RCC 7860 (cell line): ENCODE results near the gene SP3.
A peak's percentile ranks its signal among the peaks of the same experiment; 100 is the strongest.

ENCODE experiments used
- DNase-seq: peaks from one replicate; pipeline ENCODE4 v3.0.0-alpha.2; 2015; ENCODE audit warnings: low spot score
- FAIRE-seq: peaks from 2 replicates; lab custom pipeline; 2012; peaks lifted over from hg19 to GRCh38; lab: Jason Lieb, UNC

The SP3 gene

DNA sequence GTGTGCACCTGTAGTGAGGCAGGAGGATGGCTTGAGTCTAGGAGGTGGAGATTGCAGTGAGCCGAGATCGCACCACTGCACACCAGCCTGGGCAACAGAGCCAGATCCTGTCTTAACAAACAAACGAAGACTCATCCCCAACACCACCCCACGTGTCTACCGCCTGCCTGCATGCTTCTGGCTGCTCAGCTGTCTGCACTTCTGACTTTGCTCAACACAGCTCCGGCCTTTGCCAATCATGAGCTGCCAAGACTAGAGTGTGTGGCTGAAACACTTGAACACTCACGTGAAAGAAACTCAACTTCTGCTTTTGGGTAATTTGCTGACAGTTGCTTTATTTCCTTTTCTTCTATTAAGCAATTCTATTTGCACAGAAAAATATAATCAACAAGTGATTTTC lies 32.1 kb upstream of the SP3 start:
- no peak for FAIRE-seq
- no peak for DNase-seq

DNA sequence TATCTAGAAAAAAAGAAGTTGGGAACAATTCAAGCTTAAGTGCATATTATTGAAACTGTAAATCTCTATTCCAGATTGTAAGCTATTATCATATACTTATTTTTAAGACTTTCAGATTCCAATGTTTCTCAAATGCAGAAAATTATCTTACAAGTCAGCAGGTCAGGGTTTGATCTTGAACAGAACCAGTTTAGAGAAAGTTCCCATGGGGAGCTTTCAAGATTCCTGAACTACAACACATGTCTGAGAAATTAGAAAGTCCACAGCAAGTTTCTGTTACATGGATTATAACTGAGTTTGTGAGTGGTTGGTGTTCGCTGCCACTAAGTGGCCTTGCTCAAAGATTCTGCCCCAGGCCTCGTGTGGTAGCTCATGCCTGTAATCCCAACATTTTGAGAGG lies 31.6 kb upstream of the SP3 start:
- FAIRE-seq (no peak), DNase-seq (no peak)

DNA sequence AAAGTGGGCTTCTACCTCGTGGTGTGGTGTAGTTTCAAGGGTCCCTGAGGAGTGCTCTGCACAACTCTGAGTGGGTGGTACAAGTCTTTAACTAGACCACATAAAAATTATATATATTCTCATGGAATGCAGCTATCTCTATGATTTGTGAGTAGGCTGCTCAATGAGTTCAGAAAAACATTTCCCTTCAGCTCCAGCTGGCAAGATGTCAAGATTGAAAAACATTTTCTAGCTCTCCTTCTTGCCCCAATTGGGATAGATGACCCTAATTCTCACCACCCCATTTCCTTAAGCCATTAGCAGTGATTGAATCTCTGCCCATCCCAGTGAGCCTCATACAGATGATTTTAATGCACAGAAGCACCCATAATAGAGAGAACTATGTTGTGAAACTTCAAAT lies 28.3 kb upstream of the SP3 start:
- no peak for DNase-seq
- no peak for FAIRE-seq

DNA sequence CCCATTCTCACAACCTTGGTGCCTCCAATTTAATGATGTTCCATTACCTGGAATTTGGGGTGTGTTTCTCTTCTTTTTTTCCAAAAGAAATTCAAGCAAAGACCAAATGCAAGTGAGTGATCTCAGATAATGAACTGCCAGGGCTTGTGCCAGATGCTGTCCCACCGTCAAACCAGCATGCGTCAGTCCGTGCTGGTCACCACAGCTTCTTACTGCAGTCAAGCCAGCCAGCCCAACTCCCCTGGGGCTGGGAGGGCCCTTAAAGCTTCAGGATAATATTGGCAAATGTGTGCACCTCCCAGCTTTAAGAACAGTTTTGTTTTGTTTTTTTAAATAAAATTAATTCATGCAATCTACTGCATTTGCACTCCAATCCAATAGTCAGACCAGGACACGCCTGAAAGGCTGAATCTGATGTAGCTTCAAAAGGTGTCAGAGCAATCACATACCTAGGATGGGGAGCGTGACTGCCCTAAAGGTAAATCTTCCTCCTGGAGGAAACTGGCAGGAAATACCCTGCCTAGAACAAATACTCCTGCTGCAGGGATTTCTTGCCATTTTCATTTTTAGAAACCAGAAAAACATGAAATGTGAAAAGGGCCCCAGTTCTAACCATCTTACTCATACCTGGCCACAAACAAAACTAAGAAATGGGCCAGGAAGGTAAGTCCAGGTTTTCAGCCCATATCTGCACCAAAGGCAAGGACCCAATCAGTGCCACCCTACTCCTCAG lies 26.8 kb upstream of the SP3 start:
- FAIRE-seq, result no peak
- no peak for DNase-seq

DNA sequence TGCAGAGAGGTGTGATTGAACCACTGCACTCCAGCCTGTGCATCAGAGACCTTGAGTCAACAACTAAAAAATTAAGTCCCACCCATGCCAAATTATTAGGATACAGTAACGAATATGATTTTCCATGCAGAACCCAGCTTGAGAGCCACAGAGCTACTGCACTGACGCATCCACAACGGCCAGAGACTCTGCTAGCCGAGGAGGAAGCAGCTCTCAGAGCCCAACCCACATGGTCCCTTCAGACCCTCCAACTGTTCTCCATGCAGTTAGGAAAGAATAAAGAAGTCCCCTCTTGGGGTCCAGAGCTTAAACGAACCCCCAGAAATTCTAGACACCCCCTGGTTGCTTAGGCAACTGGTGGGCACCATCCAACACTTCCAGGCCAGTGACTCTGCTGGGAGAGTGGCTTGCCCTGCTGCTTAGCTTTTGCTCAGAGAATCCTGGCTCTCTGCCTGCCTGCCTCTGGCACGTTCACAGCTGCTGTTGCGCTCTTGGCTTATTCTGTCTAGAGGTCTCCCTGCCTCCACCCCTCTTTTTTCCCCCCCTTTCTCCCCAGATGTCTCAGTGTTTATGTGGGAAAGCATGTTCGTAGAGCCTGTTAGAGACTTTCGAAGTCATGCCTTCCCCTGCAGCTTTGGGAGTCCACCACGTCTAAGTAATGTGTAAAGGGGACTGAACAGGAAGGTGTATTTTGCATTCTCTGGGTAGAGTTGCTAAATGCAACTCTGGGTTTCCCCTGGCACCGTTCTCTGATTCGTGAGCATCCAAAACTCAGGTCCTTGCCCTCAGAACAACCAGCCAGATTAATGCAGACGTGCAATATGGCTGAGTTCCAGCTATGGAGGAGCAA lies 26.0 kb upstream of the SP3 start:
- FAIRE-seq, result no peak
- DNase-seq, result no peak

DNA sequence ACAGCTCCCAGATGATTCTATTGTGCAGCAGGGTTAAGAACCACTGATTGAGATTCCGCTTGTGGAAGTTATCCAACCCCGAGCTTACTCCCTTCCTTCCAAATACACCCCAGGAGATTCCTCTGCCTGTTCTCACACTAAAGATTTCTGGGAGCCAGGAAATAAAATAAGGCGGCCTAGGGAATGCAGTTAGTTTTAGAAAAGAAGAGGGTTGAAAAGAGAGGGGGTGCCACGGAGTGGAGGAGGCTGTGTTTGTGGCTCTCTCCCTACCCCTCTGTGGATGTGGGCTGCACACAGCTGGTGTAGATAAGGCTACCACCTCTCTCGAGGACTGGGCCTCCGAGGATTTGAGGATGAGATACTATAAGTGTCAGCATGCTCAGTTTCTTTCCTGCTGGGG lies 25.1 kb upstream of the SP3 start:
- no peak for DNase-seq
- no peak for FAIRE-seq

DNA sequence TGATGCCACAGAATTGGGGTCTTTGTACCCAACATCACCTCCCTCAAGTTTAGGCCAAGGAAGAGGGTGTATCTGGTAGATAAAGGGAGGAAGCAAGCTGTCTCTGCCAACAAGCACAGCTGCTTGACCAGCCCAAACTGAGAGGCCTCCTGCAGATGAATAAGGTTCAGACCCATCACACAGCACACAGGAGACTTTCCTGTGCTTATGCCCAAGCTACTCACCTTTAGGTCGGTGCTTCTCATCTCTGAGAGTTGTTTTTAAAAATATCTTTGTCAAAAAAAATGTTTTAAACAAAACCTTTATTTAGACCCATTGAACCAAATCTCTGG lies 24.7 kb upstream of the SP3 start:
- no peak for DNase-seq
- no peak for FAIRE-seq

DNA sequence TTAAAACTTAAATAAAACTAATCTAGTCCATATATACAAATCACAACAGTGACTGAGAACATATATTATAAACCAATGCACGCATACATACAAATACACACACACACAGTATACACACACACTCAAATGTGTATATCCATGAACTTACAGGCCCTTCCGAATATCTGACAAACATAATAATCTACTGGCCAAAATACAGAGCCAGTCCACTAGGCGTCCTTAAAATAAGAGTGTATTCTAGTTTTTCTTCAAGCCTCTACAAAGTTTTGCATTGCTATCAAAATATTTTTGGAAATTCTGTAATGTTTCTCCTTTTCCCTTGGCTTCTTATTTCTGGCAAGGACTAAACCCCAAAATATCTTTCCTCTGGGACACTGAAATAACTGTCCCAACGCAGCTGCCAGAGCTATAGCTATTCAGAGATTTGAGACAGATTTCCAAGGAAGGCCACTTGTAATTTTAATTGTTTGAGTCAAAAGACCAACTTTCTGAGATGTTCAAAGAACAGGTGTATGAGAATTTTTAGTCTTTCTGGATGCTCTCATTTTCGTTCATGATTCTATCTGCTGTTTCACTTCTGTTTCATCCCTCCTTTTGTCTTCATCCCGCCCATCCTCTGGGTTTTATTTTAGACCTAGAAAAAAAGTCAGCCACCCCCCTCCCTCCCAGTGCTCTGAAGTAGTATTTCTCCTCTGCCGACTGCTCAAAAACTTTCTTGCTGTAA lies 24.1 kb upstream of the SP3 start:
- DNase-seq (no peak), FAIRE-seq (no peak)

DNA sequence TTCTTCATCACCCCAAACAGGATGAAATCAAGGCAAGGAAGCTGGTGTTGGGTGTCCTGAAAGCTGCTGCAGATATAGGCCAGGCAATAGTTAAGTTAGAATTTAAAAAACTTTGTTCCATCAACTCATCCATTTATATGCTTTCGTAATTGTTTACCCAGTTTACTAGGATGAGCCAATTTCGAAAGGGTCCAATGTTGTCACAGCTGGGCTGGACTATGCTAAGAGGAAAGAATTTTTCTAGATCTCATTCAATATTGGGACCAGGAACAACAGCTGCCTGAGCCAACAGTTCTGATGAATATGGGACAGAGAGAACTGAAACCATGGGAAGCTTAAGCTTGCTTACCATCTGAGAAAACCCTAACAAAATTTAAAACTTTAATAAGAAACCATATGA lies 21.6 kb upstream of the SP3 start:
- no peak for DNase-seq
- no peak for FAIRE-seq

DNA sequence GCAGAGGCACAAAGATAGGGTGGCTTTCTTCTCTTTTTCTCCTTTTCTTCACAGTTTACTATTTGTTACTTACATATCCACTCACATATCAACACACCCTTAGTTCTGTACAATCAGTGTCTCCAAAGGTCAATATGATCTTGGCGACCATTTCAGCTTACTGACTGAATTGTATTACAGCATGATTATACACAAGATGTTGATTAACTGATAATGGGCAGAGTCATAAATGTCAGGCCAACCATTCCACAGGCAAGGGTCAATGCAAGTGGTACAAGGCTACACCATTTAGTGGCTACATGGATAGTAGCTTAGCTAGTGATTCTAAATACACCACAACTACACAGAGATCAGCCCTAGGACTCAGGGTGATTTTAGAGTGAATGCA lies 20.4 kb upstream of the SP3 start:
- DNase-seq, result no peak
- FAIRE-seq, result no peak

DNA sequence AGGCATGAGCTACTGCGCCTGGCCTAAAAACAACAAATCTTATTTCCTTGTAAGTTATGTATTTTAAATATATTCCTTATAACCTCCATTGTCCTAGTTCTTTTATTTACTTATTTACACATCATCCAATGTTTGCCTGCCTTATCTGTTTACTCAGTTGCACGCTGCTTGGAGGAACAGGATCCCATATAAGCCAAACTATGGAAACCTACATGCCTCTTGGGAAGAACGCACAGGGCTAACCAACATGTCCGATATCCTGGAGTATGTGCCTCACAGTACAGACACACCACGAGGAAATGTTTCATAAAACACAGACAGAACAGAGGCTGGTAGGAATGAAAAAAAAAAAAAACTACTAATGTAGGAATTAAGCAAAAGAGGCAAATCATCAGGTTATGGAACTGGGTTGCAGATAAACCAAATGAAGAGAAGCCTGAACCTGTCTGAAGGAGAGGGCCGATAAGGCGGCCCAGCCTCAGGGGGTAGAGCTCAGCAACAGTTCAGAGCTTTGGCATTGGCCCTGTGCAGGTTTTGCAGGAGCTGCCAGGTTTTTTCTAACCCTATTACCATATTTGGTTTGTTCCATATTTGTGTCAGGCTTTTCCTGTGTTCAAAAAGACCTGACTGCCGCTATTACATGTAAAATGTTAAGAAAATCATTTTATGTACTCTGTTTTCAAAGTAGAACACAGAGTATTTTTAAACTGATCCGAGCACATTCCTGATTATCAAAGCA lies 19.9 kb upstream of the SP3 start:
- no peak for FAIRE-seq
- no peak for DNase-seq

DNA sequence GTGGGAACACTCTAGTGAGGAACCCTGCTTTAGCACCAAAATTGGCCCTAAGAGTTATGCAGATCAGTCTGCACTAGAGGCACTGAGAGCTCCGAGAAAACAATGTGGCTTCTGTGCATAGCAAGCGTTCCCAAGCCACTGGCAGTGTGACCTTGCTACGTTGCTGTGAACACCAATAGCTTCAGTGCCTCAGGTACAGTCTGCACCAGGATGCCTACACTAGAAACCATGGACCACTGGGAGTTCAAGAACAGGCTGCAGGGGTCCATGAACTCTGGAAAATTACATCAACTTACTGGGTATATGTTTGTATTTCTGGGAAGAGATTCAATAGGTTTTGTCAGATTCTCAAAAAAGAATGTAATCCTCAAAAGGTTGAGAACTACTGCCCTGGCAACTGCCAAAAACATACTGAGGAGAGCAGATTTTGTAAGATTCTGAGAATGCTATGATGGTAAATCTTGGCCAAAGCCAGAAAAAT lies 18.3 kb upstream of the SP3 start:
- FAIRE-seq (no peak), DNase-seq (no peak)

DNA sequence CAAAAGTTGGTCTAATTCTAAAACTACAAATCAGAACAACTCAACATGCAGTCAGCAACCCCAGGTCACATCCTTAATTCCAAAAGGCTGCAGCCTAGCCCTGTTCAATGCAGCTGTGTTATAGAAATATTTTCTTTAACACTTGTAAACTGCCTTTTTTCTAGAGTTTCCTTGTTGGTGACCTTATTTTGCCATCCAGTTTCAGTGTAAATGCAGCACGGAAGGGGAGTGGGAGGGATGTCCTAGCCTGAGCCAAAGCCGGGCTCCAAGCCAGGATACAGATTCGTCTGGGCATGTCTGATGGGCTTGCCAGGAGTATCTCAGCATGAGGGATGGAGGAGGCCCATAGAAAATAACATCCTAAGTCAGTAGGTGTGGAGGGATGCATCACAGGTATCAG lies 17.7 kb upstream of the SP3 start:
- no peak for DNase-seq
- FAIRE-seq, result no peak

DNA sequence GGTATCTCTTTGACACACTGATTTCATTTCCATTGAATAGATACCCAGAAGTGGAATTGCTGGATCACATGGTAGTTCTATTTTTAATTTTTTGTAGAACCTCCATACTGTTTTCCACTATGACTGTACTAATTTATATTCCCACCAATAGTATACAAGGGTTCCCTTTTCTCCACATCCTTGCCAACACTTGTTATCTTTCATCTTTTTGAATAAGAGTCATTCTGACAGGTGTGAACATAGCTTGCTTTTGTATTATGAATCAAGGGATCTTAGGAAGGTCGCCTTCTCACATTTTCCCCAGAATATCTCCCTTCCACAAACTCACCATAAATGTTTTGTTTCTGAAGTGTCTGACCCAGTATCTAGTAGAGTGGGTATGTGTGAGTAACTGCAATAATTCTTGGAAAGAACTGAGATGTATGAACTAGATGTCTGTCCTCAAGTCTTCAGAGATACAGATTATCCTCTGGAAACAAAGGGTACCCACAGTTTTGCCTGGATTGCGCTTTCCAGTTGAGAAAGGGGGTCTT lies 17.1 kb upstream of the SP3 start:
- DNase-seq, result no peak
- FAIRE-seq, result no peak

DNA sequence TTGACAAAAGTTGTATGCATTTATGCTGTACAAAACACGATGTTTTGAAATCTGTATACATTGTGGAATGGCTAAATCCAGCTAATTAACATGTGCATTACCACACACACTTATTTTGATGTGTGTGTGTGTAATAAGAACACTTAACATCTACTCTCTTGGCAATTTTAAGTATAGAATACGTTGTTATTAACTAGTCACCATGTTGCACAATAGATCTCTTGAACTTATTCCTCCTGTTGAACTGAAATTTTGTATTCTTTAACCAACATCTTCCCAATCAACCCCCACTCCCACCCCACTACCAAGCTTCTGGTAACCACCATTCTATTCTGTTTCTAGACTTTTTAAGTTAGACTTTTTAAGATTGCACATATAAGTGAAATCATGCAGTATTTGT lies 16.3 kb upstream of the SP3 start:
- no peak for FAIRE-seq
- DNase-seq, result no peak

DNA sequence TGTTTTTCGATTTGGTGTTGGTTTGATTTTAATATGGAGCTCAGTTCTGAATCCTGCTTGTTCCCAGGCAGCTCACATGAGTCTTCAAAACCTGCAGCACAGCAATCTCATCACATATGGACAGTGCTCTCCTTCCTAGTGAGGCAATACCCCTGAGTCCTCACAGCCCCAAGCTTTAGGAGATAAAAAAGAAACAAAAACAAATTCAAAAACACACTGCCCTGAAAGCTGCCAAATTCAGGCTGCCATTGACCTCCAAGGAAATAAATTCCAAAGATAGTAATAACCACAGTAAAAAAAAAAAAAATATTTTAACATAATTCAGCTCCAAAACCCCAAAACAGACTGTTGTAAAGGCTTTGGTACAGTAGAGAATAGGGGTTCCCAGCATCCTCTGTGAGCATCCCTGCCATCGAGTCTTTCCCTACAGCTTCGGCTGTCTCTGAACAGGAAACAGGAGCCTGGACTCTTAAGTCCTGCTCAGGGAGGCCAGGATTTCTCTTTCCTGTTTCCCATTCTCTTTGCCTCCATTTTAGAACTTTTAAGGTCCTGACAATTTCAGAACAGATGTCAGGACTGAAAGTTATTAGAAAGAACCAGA lies 14.7 kb upstream of the SP3 start:
- DNase-seq, result no peak
- no peak for FAIRE-seq

DNA sequence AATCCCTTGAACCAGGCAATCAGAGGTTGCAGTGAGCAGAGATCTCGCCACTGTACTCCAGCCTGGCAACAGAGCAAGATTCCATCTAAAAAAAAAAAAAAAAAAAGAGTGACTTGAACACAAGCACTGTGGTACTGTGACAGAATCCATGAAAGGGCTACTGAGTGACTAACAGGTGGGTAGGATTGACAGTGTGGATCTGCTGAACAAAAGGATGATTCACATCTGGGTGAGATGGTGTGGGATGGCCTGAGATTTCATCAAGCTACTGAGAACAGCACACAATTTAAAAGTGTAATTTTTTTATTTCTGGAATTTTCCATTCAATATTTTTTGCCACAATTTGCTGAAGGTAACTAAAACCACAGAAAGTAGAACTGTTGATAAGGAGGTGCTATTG lies 13.3 kb upstream of the SP3 start:
- FAIRE-seq (peak; percentile 73), DNase-seq (peak; percentile 56)

DNA sequence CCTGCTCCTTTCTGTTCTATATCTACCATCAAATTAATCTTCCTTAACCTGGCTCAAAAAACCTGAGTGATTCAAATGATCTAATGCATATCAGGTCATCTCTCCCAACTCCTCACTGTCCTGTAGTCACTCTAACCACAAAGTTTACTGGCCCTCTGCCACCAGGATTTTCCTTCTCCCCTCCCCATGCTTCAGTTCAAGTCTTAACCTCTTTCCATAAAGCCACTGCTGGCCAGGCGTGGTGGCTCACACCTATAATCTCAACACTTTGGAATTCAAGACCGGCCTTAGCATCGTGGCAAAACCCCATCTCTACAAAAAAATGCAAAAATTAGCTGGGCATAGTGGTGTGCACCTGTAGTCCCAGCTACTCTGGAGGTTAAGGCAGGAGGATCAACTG lies 7.5 kb upstream of the SP3 start:
- peak; percentile 93 for DNase-seq
- FAIRE-seq, result peak; percentile 96

DNA sequence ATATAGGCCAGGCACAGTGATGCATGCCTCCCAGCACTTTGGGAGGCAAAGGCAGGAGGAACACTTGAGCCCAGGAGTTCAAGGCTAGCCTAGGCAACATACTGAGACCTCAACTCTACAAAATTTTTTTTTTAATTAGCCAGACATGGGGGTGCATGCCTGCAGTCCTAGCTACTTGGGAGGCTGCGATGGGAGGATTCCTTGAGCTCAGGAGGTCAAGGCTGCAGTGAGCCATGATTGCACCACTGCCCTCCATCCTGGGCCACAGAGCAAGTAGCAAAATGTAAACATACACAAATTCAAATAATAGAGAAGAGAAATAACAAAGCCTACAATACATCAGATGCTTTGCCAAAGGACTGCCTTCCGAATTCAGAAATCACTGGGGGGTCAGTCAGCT lies 7.0 kb upstream of the SP3 start:
- DNase-seq (no peak), FAIRE-seq (no peak)

DNA sequence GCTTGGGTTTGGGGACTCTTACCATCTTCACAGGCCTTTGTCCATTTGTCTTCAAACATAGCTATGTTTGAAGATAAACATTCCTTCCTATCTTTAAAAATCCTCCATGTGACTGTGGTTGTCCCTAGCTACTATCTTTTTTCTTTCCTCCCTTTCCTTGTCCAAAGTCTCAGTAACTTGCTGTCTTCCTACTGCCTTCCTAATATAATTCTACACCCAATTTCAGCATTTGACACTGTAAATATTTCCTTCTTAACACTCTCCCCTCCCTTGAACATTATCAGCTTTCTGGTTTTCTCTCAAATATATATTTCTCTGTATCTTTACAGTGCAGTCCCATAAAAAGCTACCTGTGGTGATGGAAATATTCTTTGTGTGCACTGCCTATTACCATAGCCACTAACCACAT lies 5.3 kb upstream of the SP3 start:
- no peak for DNase-seq
- FAIRE-seq, result no peak

DNA sequence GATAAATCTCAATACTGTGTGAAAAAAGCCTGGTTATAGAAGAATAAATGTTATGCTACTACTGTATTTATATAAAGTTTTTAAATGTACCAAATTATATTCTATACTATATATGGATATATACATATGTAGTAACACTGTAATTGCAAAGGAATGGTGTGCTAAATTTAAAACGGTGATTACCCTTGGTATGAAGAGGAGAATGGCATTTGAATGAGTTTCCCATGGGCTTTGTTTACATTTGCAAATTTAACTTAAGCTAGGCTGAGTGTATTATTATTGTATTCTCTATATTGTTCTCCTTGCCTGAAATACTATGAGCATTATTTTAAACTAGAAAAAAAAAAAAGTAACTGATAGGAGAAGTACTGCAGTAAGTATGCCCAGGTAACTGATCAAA lies 4.7 kb upstream of the SP3 start:
- FAIRE-seq, result no peak

More for the DNA sequence above, 4.7 kb upstream of the SP3 start:
- DNase-seq, result no peak
